Measurements from ENCODE around the gene SLC4A8.

Gene SLC4A8

DNA sequence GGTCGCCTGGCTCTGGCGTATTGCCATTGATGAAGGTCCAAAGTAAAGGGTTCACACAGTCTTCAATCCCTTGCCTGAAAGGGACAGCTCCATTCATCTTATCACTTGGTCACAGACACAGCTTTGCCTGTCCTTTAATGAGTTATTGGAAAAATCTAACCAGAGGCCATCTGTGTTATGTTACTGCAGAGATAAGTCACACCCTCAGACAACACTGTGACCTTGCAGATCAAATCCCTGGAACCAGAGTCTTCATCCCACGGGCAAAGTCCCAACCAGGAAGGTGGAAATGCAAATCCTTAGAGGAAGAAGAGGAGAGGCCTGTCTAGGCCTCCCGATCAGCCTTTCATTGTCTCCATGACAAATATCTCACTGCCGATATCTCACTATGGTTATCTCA lies 98.1 kb downstream of the SLC4A8 start:
- no peak for DNase-seq

DNA sequence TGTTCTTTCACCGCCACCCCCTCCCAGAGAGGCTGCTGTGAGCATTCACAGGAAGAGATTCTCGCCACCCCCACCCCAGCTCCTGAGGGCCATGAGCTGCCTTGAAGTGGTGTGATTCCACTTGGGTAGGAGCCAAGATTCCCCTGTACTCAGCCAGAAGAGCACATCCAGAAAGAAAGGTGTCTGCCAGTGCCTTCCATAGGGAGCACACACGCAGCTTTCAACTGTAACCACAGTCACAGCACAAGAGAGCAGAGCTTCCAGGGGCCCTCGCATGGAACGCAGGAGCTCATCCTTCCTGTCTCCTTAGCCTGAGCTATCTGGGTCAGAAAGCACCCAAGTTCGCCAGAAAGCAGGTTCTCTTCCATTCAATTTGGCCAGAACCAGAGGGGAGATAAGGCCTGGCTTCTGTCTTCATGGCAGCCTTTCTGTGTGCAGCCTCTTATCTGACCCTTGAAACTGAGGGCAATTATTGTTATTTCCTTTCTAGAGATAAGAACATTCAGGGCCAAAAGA lies 99.8 kb downstream of the SLC4A8 start:
- peak in 1 of 51 donors; percentile 34 for DNase-seq

DNA sequence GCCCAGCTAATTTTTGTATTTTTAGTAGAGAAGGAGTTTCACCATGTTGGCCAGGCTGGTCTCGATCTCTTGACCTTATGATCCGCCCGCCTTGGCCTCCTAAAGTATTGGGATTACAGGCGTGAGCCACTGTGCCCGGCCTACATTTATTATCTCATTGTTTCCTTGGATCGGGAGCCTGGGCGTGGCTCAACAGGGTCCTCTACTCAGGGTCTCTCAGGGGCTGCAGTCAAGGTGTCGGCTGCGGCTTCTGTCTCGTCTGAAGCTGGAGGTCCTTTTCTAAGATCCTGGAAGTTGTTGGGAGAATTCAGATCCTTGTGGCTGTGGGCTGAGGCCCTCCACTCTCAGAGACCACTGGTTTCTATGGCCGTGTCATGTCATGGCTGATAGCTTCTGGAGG lies 100.9 kb downstream of the SLC4A8 start:
- DNase-seq = no peak

DNA sequence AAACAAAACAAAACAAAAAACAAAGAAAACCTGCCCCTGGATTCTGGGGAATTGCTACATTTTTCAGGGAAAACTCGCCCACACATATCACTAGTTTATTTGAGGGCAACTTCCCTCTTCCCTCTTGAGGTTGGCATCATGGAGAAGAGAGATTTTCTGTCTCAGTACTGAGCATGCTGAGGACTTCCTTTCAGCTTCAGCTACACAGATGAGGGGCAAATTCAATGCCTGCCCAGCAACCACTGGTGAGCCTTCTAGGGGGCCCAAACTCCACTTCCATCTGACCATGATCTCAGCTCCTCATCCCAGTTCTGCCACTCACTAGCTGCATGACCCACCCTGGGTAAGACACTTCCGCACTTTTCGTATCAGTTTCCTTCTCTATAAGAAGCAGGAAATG lies 103.3 kb downstream of the SLC4A8 start:
- no peak for DNase-seq

DNA sequence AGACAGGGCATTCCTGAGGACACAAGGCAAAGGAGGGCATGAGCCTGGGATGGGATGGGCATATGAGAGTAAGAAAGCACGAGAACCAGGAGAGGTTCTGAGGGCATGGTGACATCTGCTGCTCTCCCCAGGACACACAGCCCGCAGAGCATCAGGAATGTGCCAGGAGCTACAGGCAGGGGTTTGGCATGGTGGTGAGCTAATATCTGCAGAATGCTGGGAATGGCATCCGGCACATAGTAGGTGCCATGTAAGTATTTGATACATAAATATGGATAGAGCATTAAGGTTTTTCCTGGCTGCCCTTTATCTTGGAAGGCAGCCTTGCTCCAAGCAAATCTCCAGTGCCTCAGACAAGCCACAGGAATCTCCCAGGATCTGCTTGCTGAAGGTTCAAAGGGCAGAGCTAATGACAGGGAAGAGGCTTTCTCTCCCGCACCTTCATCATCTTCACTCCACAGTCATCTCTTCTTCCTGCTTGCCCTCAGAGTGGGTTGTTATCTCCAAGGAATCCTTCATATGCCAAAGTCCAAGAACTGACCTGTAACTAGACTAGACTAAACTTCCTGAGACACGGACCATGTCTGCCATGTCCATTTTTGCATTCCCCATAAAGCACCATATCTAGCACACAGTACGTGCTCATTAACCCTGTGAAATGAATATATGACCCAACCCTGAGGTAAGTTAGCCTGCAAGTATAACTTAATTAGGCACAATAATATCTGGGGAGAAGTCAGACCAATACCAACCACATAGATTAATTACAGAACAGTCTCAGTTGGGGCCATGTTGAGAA lies 104.4 kb downstream of the SLC4A8 start:
- no peak for DNase-seq

DNA sequence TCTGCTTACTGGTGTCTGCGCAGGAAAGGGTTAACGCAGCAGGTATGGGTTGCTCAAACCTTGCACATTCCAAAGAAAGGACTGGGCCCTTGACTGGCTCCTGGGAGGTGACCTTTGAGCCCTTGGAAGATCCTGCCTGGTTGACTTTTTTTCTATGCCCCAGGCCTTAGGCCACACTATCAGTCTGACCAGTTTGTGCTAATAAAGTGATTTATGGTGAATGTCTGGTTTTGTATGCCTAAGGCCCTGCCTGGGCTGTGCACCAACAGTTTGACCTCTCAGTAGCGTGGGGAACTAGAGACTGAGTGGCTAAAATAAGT lies 105.0 kb downstream of the SLC4A8 start:
- DNase-seq = no peak

DNA sequence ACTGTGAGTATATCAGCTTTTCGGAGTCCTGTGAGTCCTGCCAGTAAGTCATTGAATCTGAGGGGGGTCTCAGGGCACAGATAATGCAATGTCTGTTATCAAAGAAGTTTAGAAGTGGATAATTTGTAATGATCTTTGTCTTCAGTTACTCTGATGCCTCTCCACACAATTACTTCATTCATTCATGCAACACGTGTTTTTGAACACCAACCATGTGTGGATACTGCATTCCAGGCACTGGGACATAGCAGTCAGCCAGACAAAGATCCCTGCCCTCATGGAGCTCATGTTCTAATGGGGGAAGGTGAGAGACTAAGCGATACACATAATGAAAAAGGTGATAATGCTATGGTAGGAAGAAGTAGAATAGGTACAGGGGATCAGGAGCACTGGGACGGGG lies 105.6 kb downstream of the SLC4A8 start:
- no peak for DNase-seq

DNA sequence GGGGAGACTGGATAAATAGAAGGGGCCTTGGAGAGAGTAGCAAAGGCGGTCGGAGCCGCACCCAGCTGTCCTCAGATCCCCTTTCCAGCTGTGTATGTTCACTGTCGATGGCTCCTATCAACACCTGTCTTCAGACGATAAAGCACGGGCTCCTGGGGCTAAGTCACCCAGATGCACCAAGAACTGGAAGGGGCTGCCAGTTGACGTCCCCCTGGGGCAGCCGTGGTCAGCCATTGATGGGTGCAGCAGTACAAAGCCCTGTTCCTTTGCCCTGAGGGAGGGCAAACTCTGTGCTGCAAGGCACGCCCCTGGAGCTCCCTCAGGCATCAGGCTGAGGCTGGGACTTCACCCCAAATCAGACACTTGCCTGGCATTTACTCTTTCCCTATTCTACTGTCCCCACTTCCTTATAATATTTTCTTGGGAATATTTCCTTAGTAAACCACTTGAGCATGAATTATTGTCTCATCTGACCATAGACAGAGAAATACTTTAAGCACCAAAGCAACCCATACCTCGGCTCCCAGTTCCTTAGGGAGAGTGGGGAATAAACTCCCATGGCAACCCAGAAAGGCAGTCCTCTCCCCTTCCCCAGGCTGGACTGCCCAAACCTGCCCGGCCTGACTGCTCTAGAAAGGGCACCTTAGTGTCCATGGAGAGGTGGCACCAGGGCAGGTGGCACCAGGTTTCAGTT lies 106.8 kb downstream of the SLC4A8 start:
- DNase-seq = no peak

DNA sequence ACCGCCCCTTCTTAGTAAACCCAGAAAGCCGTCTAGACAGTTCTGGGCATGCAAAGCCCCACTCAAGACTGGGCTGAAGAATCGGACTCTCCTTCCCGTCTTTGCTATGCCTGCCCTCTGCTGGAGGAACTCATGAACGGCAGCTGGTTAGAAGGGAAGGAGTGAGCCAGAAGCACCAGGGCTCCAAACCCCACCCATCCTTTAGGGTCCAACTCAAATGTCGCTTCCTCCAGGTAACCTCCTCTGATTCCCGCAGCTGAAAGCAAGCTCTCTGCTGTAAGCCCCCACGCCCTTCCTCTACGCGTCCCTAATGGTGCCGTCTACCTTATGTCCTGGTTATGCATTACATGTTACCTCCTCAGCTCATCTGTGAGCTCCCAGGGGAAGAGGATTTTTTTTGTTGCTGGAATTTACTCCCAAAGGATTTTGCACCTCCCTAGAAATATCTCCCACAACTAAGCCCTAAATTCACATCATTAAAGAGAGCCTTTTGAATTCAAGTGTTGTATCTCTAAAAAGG lies 107.4 kb downstream of the SLC4A8 start:
- DNase-seq = peak in 45 of 51 donors; percentile 3 to 80 (median 45)

DNA sequence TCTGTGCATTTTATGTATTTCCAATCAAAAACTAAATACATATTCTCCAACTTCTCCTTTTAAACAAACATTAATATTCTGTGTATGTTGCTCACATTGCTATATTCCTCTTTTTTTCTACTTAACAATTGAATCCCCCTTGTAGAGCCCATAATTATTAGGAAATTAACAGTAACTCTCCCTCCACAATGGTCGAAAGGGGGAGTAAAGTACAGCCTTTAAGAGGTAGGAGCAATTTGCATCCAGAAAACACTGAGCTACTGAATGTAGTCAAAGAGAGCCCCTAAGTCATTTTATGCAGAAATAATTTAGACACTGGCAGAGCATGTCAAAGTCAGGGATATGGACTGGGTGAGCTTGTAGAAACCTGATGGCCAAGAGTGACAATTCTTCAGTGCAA lies 109.2 kb downstream of the SLC4A8 start:
- DNase-seq = no peak

DNA sequence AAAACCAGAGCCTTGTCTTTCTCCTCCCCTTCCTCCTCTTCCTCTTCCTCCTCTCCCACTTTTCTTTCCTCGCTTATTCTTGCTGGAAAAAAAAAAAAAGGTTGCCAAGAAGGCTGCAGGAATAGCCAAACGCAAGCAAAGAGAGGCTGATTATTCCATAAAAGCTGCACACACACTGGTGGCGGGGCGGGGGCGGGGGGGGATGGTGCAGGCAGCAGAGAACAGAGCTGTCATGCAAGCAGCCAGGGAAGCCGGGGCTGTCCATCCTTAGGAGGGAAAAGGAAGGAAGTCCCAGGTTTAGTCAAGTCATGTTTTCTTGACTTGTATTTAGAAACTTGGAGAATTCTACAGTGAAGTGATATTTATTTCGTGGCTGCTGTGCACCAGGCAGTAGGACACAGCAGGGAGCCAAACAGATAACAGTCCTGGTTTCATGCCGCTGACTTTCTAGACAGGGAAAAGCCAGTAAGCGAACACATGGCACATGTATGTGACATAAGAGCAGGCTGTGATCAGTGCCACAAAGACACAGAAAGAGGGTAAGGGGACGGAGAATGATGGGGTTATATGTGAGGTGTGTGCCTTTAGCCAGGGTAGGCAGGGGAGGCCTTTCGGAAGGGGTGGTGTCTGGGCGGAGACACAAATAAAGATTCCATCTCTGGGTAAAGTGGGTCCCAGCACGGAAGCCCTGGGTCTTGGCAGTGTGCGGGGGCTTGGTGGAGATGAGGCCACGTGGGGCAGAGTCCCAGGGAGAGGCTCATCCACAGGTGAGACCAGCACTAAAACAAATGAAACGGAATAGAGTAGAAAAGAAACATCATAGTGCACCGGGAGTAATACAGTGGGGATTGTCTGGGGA lies 109.8 kb downstream of the SLC4A8 start:
- DNase-seq = peak in 1 of 51 donors; percentile 4

DNA sequence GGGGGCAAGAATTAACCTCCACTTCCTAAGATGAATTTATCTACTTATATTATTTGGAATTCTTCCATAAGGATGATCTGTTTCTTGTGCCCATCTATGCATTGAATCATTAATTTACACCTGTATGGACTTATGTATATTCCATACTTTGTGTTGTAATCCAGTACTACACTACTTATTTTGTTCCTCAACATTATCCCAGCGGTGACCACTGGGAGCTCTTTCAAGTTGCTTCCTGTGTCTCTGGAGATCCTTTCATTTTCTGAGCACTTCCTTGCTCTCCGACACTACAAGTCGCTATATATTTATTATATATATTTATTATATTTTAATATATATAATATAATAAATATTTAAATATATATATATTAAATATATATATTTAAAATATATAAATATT lies 111.5 kb downstream of the SLC4A8 start:
- DNase-seq = no peak

DNA sequence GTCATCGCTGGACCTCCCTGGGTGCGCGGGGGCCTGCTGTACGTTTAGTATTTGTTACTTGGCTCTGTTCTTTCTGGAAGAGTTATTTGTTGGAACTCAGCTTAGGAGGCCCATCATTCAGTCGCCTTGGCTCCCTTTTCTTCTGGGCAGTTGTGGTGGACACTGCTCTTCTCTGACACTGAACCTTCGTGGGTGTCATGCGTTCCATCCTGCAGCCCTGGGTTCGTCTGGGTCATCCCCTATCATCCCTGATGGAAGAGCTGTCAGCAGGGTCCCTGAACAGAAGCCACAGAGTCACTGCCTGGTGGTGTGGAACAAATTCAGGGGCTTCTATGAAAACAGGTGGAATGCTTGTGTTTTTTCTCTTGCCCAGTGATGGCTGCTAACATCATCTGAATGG lies 113.5 kb downstream of the SLC4A8 start:
- DNase-seq = no peak

DNA sequence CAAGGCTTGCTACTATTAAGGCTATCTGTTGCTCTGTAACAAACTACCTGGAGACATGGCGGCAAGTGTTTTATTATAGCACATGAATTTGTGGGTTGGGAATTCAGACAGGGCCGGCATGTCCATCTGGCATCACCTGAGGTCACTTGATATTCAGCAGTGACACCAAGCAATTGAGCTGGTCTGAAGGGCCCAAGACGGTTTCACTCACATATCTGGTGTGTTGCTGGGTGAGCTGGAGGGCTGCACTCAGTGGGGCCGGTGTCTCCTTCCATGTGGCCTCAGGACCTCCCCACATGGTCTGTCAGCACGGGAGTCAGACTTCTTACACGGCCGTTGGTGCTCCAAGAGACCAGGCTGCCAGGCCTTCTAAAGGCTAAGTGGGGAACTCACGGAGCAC lies 114.0 kb downstream of the SLC4A8 start:
- DNase-seq = no peak

DNA sequence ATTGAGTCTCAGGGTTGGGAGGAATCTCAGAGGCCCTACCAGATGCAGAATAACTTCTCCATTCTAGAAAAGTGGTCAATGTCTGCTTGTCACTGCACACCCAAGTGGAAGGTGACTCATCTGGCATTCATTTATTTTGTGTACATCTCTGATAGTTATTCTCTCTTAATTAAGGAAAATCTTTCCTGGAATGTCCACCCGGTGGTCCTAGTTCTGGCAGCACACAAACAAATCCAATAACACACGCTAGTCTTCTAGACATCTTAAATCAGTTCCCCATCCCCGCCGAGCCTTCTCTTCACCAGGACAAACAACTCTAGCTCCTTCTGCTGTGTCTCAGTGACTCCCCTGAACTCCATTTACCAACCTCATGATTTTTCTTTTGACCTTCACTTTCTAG lies 116.4 kb downstream of the SLC4A8 start:
- DNase-seq = no peak

DNA sequence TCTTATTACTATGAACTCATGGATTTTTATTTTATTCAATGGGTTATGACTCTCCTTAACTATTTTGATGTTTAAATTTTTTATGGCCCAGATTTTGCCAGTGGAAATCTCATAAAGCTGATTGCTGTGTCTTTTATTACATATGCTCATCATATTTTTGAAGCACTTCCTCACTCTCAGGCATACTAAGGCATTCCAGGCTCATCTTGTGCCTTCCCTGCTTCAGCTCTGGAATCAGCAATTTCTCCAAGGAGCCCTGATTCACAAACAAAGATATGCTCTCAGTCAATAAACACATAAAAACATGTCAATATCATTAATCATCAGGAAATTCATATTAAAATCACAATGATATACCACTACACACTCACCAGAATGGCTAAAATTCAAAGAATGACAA lies 121.5 kb downstream of the SLC4A8 start:
- no peak for DNase-seq

DNA sequence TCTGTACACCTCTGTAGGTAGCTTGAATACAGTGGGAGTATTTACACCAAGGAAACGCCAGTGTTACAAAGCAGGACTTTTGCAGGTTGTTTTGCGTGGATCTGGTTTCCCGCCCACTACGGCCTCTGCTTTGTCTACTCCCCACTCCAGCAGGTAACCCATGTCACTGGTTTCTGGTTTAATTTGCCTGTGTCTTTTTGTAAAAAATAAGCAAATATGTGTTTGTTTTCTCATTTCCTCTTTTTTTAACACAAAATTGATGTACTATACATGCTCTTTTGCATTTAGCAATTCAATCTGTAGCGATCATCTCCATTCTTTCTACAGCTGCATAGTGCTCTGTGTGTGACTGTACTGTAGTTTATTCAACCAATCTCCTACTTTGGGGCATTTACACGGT lies 123.0 kb downstream of the SLC4A8 start:
- DNase-seq = no peak

DNA sequence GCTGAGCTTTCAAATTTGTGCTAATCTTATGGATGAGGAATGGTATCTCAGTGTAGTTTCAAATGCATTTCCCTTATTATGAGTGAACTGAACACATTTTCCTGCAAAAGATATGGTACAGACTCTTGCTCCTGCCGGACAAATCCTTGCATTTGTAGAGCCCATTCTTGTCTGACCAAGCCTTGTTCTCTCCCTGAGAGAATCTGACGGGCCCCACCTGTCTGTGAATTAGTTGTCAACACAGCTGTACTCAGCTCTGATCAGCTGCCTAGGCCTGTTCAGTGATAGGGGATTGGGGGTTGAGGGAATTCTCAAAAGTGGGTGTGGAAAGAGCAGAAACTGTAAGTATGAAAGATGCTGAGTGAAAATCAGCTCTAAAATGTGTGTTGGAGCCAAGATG lies 123.6 kb downstream of the SLC4A8 start:
- no peak for DNase-seq

DNA sequence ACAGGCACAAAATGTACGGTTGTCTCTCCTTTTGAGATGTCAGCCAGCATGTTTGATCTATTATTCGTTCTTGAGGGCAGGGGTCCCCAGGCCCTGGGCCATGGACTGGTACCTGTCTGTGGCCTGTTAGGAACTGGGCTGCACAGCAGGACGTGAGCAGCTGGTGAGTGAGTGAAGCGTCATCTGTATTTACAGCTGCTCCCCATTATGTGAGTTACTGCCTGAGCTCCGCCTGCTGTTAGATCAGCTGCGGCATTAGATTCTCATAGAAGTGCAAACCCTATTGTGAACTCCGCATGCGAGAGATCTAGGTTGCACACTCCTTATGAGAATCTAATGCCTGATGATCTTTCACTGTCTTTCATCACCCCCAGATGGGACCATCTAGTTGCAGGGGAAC lies 125.0 kb downstream of the SLC4A8 start:
- DNase-seq = no peak
